K562 (cell line): Measurements from ENCODE around the gene SLC37A4. TPM values are rescaled to one million over a fixed set of nuclear protein-coding genes. Genes with fewer than 3 reads are reported as not detected.
A peak's percentile ranks its signal among the peaks of the same experiment; 100 is the strongest.

ENCODE experiments used
- ATF1 ChIP-seq, 2 experiments: fragments of 450-650 bp in 1 of 2; IDR thresholded peaks; 2 replicates each; pipeline ENCODE4 v1.6.1; 2016; ENCODE audit warnings: missing compliant biosample characterization in 1 of 2, missing genetic modification characterization in 1 of 2
- BHLHE40 ChIP-seq: IDR thresholded peaks from 2 replicates; pipeline ENCODE4 v1.6.1; 2011; ENCODE audit warnings: low read length, improper control_type of control experiment
- GTF2B ChIP-seq: IDR thresholded peaks from 2 replicates; pipeline ENCODE4 v1.6.1; 2011; ENCODE audit not compliant: insufficient read length; ENCODE audit errors: extremely low read depth
- GTF2E2 ChIP-seq: fragments of 200-800 bp; sonication (Bioruptor generic); IDR thresholded peaks from 2 replicates; pipeline ENCODE4 v1.6.1; 2016; ENCODE audit warnings: missing genetic modification characterization, missing compliant biosample characterization
- HBP1 ChIP-seq: fragments of 450-650 bp; formaldehyde crosslinking; IDR thresholded peaks from 2 replicates; pipeline ENCODE4 v1.4.0; 2022; ENCODE audit warnings: missing genetic modification characterization
- NELFE ChIP-seq: IDR thresholded peaks from 2 replicates; pipeline ENCODE4 v1.6.1; 2011; ENCODE audit warnings: mild to moderate bottlenecking; ENCODE audit not compliant: insufficient read depth, insufficient read length
- NFYB ChIP-seq: IDR thresholded peaks from 2 replicates; pipeline ENCODE4 v1.6.1; 2011; ENCODE audit warnings: mild to moderate bottlenecking, moderate library complexity; ENCODE audit not compliant: insufficient read length; ENCODE audit errors: extremely low read depth
- XRCC4 ChIP-seq: IDR thresholded peaks from one replicate; pipeline ENCODE4 v1.6.1; 2011; ENCODE audit not compliant: insufficient read depth, insufficient read length; ENCODE audit errors: extremely low read depth
- ZNF253 ChIP-seq: fragments of 250-450 bp; sonication (Bioruptor Pico); conservative IDR thresholded peaks from 2 replicates; pipeline ENCODE4 v1.6.1; 2021; ENCODE audit warnings: mild to moderate bottlenecking
- ZZZ3 ChIP-seq: fragments of 450-650 bp; IDR thresholded peaks from 2 replicates; pipeline ENCODE4 v1.6.1; 2016; ENCODE audit warnings: antibody characterized with exemption, mild to moderate bottlenecking, moderate library complexity
- polyA plus RNA-seq, 8 experiments: library from polyadenylated mRNA; depleted of rRNA in 4 of 8; stranded (reverse) in 5 of 8; unstranded in 3 of 8; fragments of >200 nt; fragmentation: Nextera tagmentation in 2 of 8; fragmentation: Illumina TruSeq in 1 of 8; extraction: Ambion mirVana in 2 of 8; extraction: Trizol in 1 of 8; gene quantifications; 2 replicates each; pipeline versions ENCODE4 v1.2.1 to v1.2.3, GENCODE V29; 2011 to 2014; ENCODE audit warnings: inconsistent platforms in 1 of 8, missing spikeins in 1 of 8
- total RNA-seq, 7 experiments: library from RNA; depleted of rRNA in 6 of 7; stranded (reverse); fragments of >200 nt in 6 of 7; fragmentation: Illumina TruSeq in 2 of 7; extraction: Trizol in 2 of 7; gene quantifications; 2 replicates each; pipeline versions ENCODE4 v1.2.1 to v1.2.3, GENCODE V29; 2011 to 2021; ENCODE audit warnings: low replicate concordance in 1 of 7
- TF ChIP-seq, protein P1 (sequence below): fragments of 250-450 bp; sonication (Bioruptor Pico); IDR thresholded peaks from 2 replicates; pipeline ENCODE4 v1.4.0; 2020; ENCODE audit warnings: mild to moderate bottlenecking, moderate library complexity
- TF ChIP-seq, protein P2 (sequence below), 2 experiments: fragments of 450-650 bp in 1 of 2; IDR thresholded peaks; 2 replicates each; pipeline ENCODE4 v1.6.1; 2011 to 2017; ENCODE audit warnings: low read depth in 2 of 2, antibody characterized with exemption in 1 of 2, borderline replicate concordance in 1 of 2, low read length in 1 of 2, mild to moderate bottlenecking in 1 of 2, mixed read lengths in 1 of 2; ENCODE audit not compliant: control insufficient read depth in 1 of 2
- TF ChIP-seq, protein P3 (sequence below): sonication (generic); formaldehyde crosslinking; IDR thresholded peaks from 2 replicates; pipeline ENCODE4 v1.8.0; 2023; ENCODE audit warnings: missing genetic modification reagents, mild to moderate bottlenecking, borderline replicate concordance

The SLC37A4 gene
- total and polyA plus RNA-seq, 9 of the 15 experiments (the other 6 are each of a cell fraction or from before 2014, with no cell fraction given), result 24.7 to 73.9 (median 40.7) TPM

GRCh38 chr11:119057000-119057769 lies 26.5 kb upstream of the SLC37A4 start, which contains the start of gene HYOU1 (continued):
- TF ChIP-seq, protein P1, sequence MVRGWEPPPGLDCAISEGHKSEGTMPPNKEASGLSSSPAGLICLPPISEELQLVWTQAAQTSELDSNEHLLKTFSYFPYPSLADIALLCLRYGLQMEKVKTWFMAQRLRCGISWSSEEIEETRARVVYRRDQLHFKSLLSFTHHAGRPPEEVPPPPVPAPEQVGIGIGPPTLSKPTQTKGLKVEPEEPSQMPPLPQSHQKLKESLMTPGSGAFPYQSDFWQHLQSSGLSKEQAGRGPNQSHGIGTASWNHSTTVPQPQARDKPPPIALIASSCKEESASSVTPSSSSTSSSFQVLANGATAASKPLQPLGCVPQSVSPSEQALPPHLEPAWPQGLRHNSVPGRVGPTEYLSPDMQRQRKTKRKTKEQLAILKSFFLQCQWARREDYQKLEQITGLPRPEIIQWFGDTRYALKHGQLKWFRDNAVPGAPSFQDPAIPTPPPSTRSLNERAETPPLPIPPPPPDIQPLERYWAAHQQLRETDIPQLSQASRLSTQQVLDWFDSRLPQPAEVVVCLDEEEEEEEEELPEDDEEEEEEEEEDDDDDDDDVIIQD (CRISPR knock-in tag), result no peak
- TF ChIP-seq, protein P2, sequence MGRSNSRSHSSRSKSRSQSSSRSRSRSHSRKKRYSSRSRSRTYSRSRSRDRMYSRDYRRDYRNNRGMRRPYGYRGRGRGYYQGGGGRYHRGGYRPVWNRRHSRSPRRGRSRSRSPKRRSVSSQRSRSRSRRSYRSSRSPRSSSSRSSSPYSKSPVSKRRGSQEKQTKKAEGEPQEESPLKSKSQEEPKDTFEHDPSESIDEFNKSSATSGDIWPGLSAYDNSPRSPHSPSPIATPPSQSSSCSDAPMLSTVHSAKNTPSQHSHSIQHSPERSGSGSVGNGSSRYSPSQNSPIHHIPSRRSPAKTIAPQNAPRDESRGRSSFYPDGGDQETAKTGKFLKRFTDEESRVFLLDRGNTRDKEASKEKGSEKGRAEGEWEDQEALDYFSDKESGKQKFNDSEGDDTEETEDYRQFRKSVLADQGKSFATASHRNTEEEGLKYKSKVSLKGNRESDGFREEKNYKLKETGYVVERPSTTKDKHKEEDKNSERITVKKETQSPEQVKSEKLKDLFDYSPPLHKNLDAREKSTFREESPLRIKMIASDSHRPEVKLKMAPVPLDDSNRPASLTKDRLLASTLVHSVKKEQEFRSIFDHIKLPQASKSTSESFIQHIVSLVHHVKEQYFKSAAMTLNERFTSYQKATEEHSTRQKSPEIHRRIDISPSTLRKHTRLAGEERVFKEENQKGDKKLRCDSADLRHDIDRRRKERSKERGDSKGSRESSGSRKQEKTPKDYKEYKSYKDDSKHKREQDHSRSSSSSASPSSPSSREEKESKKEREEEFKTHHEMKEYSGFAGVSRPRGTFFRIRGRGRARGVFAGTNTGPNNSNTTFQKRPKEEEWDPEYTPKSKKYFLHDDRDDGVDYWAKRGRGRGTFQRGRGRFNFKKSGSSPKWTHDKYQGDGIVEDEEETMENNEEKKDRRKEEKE (IDR thresholded peaks at IDR 0.05; ENCODE audit: borderline replicate concordance in 1 of 2, control insufficient read depth in 1 of 2, low read depth in 2 of 2, low read length in 1 of 2), result no peak
- TF ChIP-seq NELFE (no peak), XRCC4 (no peak), ZZZ3 (no peak), NFYB (peak; percentile 85), HBP1 (CRISPR knock-in tag) (no peak), GTF2B (no peak), BHLHE40 (peak; percentile 31; the same call in 1 of the 2 replicates), GTF2E2 (tag) (0 out of 2 replicates have a peak, but pooled peaks have one; percentile 26), ZNF253 (CRISPR knock-in tag) (no peak), ATF1 (CRISPR knock-in tag; IDR thresholded peaks at IDR 0.05) (peak; percentile 54; the same call in 1 of the 2 replicates), ATF1 (tag; IDR thresholded peaks at IDR 0.05) (peak; percentile 95)
- TF ChIP-seq, protein P3, sequence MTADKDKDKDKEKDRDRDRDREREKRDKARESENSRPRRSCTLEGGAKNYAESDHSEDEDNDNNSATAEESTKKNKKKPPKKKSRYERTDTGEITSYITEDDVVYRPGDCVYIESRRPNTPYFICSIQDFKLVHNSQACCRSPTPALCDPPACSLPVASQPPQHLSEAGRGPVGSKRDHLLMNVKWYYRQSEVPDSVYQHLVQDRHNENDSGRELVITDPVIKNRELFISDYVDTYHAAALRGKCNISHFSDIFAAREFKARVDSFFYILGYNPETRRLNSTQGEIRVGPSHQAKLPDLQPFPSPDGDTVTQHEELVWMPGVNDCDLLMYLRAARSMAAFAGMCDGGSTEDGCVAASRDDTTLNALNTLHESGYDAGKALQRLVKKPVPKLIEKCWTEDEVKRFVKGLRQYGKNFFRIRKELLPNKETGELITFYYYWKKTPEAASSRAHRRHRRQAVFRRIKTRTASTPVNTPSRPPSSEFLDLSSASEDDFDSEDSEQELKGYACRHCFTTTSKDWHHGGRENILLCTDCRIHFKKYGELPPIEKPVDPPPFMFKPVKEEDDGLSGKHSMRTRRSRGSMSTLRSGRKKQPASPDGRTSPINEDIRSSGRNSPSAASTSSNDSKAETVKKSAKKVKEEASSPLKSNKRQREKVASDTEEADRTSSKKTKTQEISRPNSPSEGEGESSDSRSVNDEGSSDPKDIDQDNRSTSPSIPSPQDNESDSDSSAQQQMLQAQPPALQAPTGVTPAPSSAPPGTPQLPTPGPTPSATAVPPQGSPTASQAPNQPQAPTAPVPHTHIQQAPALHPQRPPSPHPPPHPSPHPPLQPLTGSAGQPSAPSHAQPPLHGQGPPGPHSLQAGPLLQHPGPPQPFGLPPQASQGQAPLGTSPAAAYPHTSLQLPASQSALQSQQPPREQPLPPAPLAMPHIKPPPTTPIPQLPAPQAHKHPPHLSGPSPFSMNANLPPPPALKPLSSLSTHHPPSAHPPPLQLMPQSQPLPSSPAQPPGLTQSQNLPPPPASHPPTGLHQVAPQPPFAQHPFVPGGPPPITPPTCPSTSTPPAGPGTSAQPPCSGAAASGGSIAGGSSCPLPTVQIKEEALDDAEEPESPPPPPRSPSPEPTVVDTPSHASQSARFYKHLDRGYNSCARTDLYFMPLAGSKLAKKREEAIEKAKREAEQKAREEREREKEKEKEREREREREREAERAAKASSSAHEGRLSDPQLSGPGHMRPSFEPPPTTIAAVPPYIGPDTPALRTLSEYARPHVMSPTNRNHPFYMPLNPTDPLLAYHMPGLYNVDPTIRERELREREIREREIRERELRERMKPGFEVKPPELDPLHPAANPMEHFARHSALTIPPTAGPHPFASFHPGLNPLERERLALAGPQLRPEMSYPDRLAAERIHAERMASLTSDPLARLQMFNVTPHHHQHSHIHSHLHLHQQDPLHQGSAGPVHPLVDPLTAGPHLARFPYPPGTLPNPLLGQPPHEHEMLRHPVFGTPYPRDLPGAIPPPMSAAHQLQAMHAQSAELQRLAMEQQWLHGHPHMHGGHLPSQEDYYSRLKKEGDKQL (CRISPR knock-in tag), result no peak
